IPS DF 6.9 (cell line): ENCODE measurements around the gene PPIE.

ENCODE experiments used
- DNase-seq: peaks from one replicate; pipeline ENCODE4 v3.0.0-alpha.2; 2013; ENCODE audit warnings: low read depth, low spot score
- H3K27ac ChIP-seq: one replicate; pipeline ENCODE4 v1.5.1; 2013; ENCODE audit warnings: low read length, control low read depth
- H3K27me3 ChIP-seq: 2 replicates; pipeline ENCODE4 v1.6.1; 2013; ENCODE audit warnings: mild to moderate bottlenecking, low read length; ENCODE audit not compliant: control insufficient read depth, insufficient read depth
- H3K36me3 ChIP-seq: 2 replicates; pipeline ENCODE4 v1.6.1; 2013; ENCODE audit warnings: low read length; ENCODE audit not compliant: control insufficient read depth, insufficient read depth
- H3K4me1 ChIP-seq: 2 replicates; pipeline ENCODE4 v1.6.1; 2013; ENCODE audit warnings: low read length; ENCODE audit not compliant: control insufficient read depth, insufficient read depth
- H3K4me3 ChIP-seq: 2 replicates; pipeline ENCODE4 v1.5.1; 2013; ENCODE audit warnings: mild to moderate bottlenecking, low read length
- H3K9me3 ChIP-seq: 2 replicates; pipeline ENCODE4 v1.6.1; 2013; ENCODE audit warnings: low read length, inconsistent platforms; ENCODE audit not compliant: control insufficient read depth, insufficient read depth
- WGBS: extraction: QIAGEN DNeasy Blood & Tissue Kit; methylation state at CpG from one replicate; pipeline ENCODE4 v1.1.7; 2013; ENCODE audit warnings: mixed read lengths, missing lambda C conversion rate; ENCODE audit not compliant: insufficient read length, insufficient coverage; 5-methylcytosine and 5-hydroxymethylcytosine counted together

Gene PPIE

GRCh38 chr1:39735731-39736130 is 3.0 kb upstream of the PPIE start:
- Histone ChIP-seq H3K36me3 (no peaks in the 10 kb centered on the region), H3K4me3 (no peak overlapping the region), H3K27me3 (peaks cover 17% of the 10 kb centered on the region), H3K4me1 (peaks cover 4% of the 10 kb centered on the region), H3K27ac (no peak overlapping the region), H3K9me3 (no peaks in the 10 kb centered on the region)
- no CpG with 5 or more reads among the region's 3 CpGs for WGBS
- no peak for DNase-seq

- no CpG with 5 or more reads among the region's 9 CpGs for WGBS
- no peaks in the 10 kb centered on the region for H3K9me3 ChIP-seq
- no peak overlapping the region for H3K4me3 ChIP-seq
- DNase-seq, result no peak
- H3K27ac ChIP-seq, result no peak overlapping the region
- H3K4me1 ChIP-seq, result peaks cover 4% of the 10 kb centered on the region
- H3K27me3 ChIP-seq, result peaks cover 14% of the 10 kb centered on the region
- no peaks in the 10 kb centered on the region for H3K36me3 ChIP-seq
Observed at GRCh38 chr1:39737546-39738169, 1.0 kb upstream of the PPIE start.

- Histone ChIP-seq H3K27me3 (no peaks in the 10 kb centered on the region), H3K4me3 (no peak overlapping the region), H3K36me3 (peaks cover 14% of the 10 kb centered on the region), H3K27ac (no peak overlapping the region), H3K9me3 (no peaks in the 10 kb centered on the region), H3K4me1 (no peaks in the 10 kb centered on the region)
- no peak for DNase-seq
- WGBS, result no CpG with 5 or more reads among the region's 16 CpGs
Observed at GRCh38 chr1:39745016-39745670, 6.5 kb downstream of the PPIE start.

- H3K36me3 ChIP-seq, result peaks cover 24% of the 10 kb centered on the region; the same call in 1 of the 2 replicates
- H3K27ac ChIP-seq, result no peak overlapping the region
- no peak for DNase-seq
- no peaks in the 10 kb centered on the region for H3K4me1 ChIP-seq
- H3K9me3 ChIP-seq, result no peaks in the 10 kb centered on the region
- H3K4me3 ChIP-seq, result no peak overlapping the region
- WGBS, result no CpG with 5 or more reads among the region's 7 CpGs
- H3K27me3 ChIP-seq, result no peaks in the 10 kb centered on the region
Observed at GRCh38 chr1:39751595-39751994, 12.9 kb downstream of the PPIE start.

- Histone ChIP-seq H3K4me1 (no peaks in the 10 kb centered on the region), H3K36me3 (peaks cover 24% of the 10 kb centered on the region; the same call in 1 of the 2 replicates), H3K4me3 (no peak overlapping the region), H3K27me3 (no peaks in the 10 kb centered on the region), H3K27ac (no peak overlapping the region), H3K9me3 (no peaks in the 10 kb centered on the region)
- no CpG with 5 or more reads among the region's 6 CpGs for WGBS
- no peak for DNase-seq
Observed at GRCh38 chr1:39752703-39753102, 14.0 kb downstream of the PPIE start.

- Histone ChIP-seq H3K4me1 (no peaks in the 10 kb centered on the region), H3K27ac (no peak overlapping the region), H3K36me3 (peaks cover 24% of the 10 kb centered on the region; the same call in 1 of the 2 replicates), H3K4me3 (no peak overlapping the region), H3K27me3 (no peaks in the 10 kb centered on the region), H3K9me3 (no peaks in the 10 kb centered on the region)
- WGBS, result no CpG with 5 or more reads among the region's 16 CpGs
- DNase-seq, result no peak
Observed at GRCh38 chr1:39753132-39754025, 14.7 kb downstream of the PPIE start.

- no peaks in the 10 kb centered on the region for H3K4me1 ChIP-seq
- H3K36me3 ChIP-seq, result peaks cover 20% of the 10 kb centered on the region; the same call in 1 of the 2 replicates
- H3K4me3 ChIP-seq, result no peak overlapping the region
- H3K27ac ChIP-seq, result no peak overlapping the region
- no peaks in the 10 kb centered on the region for H3K27me3 ChIP-seq
- WGBS, result no CpG with 5 or more reads among the region's 2 CpGs
- no peak for DNase-seq
- H3K9me3 ChIP-seq, result no peaks in the 10 kb centered on the region
Observed at GRCh38 chr1:39754026-39754570, 15.4 kb downstream of the PPIE start.

- WGBS, result no CpG with 5 or more reads among the region's 2 CpGs
Observed at GRCh38 chr1:39754906-39755504, 16.3 kb downstream of the PPIE start.

GRCh38 chr1:39755965-39756659 is 17.4 kb downstream of the PPIE start:
- no CpG with 5 or more reads among the region's 9 CpGs for WGBS
- Histone ChIP-seq H3K36me3 (peaks cover 20% of the 10 kb centered on the region; the same call in 1 of the 2 replicates), H3K27me3 (no peaks in the 10 kb centered on the region), H3K27ac (no peak overlapping the region), H3K9me3 (no peaks in the 10 kb centered on the region), H3K4me1 (no peaks in the 10 kb centered on the region), H3K4me3 (no peak overlapping the region)
- DNase-seq, result no peak

More at GRCh38 chr1:39754906-39755504, 16.3 kb downstream of the PPIE start:
- Histone ChIP-seq H3K9me3 (no peaks in the 10 kb centered on the region), H3K4me1 (no peaks in the 10 kb centered on the region), H3K27me3 (no peaks in the 10 kb centered on the region), H3K4me3 (no peak overlapping the region), H3K36me3 (peaks cover 20% of the 10 kb centered on the region; the same call in 1 of the 2 replicates), H3K27ac (no peak overlapping the region)
- DNase-seq, result no peak
